DOHH2 (cell line): ENCODE measurements around the gene NYNRIN.

ENCODE experiments used
- CTCF ChIP-seq: fragments of 200-600 bp; sonication (generic); IDR thresholded peaks from one replicate; pipeline ENCODE4 v1.5.1; 2014; ENCODE audit warnings: antibody characterized with exemption, mild to moderate bottlenecking, low read depth, low read length; ENCODE audit not compliant: poor library complexity, severe bottlenecking
- EZH2phosphoT487 ChIP-seq: fragments of 200-600 bp; sonication (generic); IDR thresholded peaks from 2 replicates; pipeline ENCODE4 v1.6.1; 2017; ENCODE audit warnings: borderline replicate concordance, mild to moderate bottlenecking, antibody characterized with exemption, low read length, moderate library complexity, mixed read lengths

GRCh38 chr14:24441904-24442239 is 43.1 kb downstream of the NYNRIN start:
- no peak for TF ChIP-seq CTCF
- TF ChIP-seq EZH2phosphoT487, result no peak
